Measurements from ENCODE around the gene TMOD1.
"Not testable (repeated sequence)": the region's sequence is repeated elsewhere in the genome, so short reads cannot be mapped to it uniquely, and the experiment has no call there.

The TMOD1 gene

DNA sequence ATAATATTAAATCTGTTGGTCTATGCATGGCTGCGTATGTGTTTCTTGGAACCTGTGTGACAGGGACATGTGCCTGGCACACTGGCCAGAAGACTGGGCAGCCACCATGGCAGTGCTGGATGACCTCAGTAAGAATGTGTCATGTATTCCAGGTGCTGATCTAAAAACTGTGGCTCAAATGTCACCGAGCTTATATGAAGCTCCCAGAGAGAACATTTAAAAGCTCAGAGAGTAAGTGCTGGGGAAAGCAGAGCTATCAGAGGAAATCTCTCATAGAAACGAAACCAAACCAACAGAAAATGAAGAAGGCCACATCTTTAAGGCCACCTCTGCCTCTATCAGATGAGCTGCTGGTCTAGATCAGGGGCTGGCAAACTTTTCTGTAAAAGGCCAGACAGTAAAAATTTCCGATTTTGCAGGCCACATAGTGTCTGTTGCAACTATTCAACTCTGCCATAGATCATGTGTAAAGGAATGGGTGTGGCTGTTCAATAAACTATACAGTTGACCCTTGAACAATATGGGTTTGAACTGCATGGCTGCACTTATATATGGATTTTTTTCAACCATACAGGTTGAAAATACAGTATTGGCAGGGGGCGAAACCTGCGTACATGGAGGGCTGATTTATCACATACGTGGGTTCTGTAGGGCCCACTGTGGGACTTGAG is 99.9 kb downstream of the TMOD1 start:
- no peak for DNase-seq

DNA sequence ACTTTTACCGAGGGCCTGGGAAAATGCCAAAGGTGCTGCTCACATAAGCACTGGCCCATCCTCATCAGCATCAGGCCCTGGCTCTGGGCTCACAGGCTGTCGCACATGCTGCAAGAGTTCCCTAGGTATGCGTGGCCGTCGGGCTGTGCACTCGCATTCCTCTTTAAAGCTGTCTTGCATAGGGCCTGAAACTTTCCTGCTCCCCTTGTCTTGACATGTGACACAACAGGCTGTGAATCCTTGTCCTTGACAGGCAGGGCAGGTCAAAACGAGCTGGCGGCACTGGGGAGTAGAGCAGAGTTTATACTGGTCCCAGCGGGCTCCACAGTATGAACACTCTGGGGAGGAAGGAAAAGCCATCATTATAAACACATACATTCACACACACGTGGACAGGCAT is 101.0 kb downstream of the TMOD1 start:
- DNase-seq = no peak

DNA sequence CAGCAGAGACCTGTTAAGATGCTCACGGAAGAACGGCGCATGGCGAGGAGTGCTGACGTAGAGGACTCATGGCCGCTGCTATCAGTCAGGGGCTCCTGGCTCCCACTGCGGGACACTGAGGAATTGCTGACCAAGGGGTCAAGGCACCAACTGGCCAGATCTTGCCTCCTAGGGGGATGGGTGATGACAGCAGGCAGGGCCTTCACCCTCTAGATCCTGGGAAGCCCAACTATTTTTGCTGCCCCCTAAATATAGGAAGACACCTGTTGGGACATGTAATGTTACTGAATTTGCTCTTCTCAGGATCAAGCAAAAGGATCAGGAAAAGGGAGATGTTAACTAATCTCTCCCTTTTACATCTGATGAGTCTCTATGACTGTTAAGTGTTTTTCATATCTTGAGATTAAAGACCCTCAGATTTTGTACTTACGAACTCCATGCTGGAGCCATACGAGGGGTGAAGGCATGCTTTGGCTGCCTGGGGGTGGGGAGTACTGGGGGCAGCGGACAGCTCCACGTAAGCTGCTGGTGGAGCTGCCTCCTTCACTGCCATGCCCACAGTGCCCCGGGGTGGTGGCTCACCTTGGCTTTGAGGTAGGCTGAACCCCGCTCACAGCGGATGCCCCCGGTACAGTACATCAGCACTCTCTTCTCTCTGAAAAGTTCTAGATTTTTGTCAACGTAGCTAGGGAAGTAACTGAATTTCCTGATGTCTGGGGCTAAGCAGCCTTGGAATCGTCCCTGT is 103.6 kb downstream of the TMOD1 start:
- DNase-seq = no peak

DNA sequence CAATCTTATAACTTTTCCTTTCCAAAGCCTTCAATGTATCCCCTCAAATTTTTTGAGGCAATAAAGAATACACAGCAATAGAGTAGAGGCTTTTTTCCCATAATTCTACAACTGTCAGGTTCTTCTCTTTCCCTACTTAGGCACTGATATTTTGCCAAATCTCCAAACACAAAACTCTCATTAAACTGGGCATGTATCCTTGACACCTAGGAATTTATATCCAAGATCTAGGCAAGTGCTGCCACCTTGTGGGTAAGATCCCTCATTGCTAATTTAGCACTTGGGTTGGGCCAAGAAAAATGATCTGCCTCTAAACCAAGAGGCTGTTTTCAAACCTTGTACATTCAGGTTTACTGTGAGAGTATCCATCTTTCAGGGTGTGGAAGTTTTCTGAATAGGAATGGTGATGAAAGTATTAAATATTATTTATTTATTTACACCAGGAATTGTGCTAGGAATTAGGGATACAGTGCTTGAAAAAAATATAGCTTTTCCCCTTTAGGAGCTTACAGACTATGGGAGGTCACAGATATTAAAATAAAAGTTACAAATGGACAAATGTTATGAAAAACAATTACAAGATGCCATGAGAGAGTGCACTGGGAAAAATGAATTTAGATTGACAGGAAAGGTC is 114.1 kb downstream of the TMOD1 start:
- DNase-seq = peak in 4 of 5 donors; percentile 30 to 56 (median 48)

DNA sequence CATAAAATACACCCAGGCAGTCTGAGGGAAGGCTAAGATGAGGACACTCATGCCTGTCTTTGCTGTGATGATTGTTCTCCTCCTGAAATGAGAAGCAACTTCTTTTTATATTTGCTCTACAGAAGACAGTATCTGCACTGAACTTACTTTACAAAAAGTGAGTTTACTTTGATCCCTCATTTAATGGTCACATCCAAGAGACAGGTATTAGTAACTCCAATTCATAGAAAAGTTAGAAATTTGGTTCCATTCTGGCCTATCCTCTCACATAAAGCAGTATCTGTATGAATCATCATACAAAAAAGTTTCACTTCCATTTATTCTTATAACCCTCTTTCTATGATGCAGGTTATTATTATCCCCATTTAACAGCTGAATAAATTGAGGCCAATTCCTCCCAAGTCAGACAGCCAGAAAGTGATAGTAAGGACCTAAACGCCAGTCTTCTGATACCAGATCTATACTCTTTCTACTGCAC is 116.5 kb downstream of the TMOD1 start:
- peak in 1 of 5 donors; percentile 35 for DNase-seq

DNA sequence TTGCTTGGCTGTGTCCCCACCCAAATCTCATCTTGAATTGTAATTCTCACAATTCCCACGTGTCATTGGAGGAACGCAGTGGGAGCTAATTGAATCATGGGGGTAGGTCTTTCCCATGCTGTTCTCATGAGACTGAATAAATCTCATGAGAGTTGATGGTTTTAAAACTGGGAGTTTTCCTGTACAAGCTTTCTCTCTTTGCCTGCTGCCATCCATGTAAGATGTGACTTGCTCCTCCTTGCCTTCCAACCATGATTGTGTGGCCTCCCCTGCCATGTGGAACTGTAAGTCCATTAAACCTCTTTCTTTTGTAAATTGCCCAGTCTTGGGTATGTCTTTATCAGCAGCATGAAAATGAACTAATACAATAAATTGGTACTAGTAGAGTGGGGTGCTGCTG is 118.6 kb downstream of the TMOD1 start:
- DNase-seq = not testable (repeated sequence)

DNA sequence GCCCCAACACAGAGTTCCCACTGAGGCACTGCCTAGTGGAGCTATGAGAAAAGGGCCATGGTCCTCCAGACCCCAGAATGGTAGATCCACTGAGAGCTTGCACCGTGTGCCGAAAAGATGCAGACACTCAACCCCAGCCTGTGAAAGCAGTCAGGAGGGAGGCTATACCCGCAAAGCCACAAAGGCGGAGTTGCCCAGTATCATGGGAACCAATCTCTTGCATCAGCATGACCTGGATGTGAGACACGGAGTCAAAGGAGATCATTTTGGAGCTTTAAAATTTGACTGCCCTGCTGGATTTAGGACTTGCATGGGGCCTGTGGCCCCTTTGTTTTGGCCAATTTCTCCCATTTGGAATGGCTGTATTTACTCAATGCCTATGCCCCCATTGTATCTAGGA is 121.0 kb downstream of the TMOD1 start:
- not testable (repeated sequence) for DNase-seq

DNA sequence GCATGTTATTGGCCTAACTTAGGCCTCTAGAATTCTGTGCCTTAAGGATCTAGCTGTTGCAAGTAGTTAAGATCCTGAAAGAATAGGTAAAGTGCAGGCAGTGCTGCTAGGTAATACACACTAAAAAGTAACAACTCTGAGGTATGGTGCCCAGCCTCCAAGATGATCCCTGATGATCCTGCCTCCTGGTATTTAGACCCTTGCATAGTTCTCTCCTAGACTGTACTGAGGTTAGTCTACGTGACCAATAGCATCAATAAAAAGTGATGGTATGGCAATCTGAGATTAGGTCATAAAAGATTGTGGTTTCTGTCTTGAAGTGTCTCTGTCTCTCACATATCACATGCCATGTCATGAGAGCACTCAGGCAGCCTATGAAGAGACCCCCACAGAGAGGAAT is 122.5 kb downstream of the TMOD1 start:
- no peak for DNase-seq

DNA sequence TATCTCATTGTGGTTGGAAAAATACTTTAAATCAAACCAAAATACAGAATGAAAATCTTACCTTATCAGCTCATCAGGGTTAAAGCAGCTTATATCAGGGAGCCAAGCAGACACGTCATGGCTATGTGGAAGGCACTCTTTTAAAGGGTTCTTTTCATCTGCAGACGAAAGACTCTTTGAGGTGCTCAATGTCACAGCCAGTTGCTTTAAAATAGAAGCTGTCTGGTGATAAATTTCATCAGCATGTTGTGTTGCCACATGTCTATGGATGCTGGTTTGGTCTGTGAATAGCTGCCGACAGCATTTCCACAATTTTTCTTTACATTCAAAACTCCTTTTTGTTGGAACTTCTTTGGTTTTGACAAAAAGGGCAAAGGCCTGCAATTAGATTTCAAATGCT is 124.2 kb downstream of the TMOD1 start:
- DNase-seq = no peak

DNA sequence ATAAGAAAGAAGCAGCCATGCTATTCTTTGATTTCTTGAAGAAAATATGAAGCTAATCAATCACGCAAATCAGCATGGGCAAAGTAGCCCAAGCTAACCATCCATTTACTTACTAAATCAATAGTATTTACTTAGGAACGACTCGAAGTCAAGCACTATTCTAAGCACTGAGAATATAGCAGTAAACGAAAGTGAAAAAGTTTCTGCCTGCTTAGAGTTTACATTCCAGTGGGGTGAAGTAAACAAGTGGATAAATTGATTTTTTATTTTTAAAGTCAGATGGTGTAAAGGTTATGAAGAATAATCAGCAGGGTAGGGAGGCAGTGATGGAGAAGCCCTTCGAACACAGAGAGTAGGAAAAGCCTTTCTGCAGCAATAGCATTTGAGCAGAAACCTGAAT is 126.2 kb downstream of the TMOD1 start:
- DNase-seq = no peak

DNA sequence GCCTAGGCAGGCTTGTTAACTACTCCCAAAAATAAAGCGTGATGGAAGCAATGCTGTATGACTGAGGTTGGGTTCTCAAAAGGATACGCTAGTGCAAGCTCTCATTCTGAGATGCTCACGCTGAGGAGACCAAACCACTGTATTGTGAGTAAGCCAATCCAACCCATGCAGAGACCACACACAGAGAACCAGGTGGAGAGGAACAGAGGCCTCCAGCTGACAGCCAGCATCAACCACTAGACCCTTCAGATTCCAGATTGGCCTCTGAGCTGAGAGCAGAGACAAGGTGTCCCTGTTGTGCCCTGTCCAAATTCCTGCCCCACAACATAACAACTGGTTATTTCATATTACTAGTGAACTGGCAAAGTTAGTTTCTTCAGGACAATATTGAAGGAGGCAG is 127.2 kb downstream of the TMOD1 start:
- no peak for DNase-seq

DNA sequence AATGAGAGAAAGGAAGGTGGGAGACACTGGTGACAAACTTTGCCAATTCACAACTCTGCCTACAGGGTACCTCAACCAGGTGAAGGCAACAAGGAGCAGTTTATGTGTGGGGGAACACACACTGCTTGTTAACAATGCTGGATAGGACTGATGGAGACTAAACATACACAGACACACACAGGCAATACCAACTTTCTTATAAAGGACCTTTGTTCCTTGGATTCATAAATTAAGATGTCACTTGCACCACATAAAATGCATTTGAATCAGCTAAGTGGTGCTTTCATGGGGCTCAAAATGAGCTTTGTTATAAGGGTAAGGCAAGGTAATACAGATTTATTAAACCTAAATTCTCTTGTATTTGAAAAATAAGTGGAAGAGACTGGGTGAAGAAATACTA is 127.7 kb downstream of the TMOD1 start:
- DNase-seq = no peak

DNA sequence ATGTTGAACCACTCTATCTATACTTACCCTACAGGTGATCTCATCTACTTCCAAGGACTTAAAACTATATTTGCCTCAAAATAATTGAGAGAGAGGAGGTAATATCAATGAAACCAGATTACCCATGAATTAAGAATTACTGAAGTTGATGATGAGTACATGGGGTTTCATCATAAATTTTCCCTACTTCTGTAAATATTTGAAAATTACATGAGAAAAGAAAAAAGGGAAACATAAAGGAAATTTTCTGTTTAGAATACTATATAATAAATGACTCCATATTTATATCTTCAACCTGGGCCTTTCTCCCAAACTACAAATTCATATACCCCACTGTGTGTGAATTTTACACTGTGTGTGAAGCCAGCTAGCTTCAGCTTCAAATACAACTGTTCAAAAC is 129.1 kb downstream of the TMOD1 start:
- DNase-seq = no peak

DNA sequence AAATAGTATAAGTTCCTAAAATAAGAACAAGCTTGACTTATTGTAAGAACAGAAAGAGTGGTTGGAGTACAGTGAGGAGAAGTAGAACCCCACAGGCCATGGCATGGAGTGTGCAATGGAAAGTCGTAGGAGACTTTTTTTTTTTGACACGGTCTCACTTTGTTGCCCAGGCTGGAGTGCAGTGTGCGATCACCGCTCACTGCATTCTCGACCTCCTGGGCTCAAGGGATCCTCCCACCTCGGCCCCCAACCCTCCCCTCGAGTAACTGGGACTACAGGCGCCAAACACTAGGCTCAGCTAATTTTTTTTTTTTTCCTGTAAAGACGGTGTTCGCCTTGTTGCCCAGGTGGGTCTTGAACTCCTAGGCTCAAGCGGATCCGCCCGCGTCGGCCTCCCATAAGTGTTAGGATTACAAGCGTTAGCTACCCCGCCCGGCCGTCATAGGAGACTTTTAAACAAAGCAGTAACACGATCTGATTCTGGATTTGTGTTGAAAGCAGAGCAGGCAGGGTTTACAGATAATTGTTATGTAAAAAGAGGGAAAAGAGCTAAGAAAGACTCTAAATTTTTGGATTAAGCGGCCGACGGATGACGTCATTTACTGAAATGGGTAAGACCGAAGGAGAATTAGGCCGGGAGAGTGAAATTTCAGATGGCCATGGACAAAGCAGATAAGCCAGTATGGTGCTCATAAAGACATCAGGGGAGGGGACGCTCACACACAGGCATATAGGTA is 130.9 kb downstream of the TMOD1 start:
- DNase-seq = peak in 1 of 5 donors; percentile 3

DNA sequence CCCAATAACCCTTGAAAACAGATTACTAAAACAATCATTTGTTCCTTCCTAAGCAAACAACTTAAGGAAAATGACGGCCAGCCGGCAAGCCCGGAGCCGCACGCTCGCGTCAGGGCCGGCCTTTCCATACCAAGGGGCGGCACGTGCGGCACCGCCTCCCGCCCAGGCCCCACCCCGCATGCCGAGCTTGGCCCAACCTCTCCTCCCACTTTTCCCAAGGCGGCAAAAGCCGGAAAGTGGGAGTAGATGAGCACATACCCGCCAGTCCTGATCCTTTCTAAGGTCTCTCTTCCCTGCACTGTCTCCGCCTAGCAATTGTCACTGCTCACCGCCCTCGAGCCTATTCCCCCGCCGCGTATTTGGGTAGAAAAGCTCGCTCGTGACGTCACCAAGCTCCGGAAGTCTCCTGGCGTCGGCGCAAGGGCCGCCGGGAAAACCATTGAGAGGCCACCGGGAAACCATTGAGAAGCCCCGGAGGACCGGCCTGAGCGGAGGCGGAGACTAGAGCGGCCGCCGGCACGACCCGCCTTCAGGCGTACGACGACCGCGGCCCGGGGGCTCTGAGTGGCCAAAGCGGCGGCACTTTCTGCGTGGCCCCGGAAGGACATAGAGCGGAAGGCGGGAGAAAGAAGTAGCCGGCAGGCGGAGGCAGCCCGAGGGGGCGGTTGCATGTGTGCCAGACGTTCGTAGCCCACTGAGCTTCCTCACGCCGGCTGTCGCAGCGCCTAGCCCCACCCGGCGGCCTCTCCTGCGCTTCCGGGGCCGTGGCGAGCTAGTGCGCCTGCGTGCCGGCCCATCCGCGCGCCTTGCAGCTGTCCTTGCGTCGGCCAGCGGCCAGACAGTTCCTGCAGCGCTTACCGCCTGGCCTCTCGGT is 131.8 kb downstream of the TMOD1 start, which contains the start of the genes NCBP1 and TSTD2:
Gene NCBP1, plus strand, starts transcription at position 837 of the 874 bp plus-strand sequence. CDS start 61 bp downstream, outside the sequence.
Gene TSTD2, minus strand, starts transcription at position 384 of the 874 bp plus-strand sequence. CDS start 5,806 bp downstream, outside the sequence.
- DNase-seq = peak; percentile 82 to 99 (median 92)

DNA sequence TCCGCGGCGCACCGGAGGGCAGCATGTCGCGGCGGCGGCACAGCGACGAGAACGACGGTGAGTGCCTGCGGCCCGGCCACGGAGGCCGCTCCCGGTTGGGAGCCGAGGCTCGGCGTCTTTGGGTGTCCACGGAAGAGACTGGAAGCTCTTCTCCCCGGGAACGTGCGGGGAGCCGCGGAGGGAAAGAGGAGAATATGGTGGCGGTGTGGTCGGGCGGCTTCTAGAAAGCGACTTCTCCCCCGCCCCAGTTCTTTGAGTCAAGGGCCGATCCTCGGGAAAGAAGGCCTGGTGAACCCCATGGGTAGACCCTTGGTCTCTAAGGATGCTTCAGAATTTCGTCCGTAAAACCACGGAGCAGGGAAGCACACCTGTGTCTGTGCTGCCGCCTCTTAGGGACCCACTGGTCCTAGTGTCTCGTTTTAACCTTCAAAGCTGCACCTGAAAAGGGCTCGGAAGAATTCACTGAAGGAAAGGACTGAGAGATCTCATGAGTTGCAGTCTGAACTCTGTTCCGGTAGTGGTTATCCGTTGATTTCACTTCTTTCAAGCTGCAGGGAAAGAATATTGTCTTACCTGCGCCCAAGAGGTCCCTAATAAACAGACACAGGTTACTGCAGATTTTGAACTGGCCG is 132.5 kb downstream of the TMOD1 start:
- no peak for DNase-seq

DNA sequence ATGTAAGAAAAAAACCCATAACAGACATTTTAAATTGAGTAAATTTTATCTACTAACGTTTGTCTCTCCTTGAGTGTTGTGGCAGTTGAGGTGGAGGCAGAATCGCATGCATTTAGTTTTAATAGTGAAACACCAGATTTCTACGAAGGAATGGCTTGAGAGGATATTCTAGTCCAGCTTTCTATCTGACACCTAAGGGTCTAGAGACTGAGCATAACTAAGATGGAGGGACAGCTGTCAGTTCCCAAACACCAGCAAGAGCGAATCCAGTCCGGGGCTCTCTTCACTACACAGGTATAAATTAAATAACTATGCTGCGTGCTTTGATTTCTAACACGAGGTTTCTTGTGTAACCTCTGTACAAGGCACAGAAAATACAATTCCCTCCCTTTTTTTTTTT is 133.6 kb downstream of the TMOD1 start:
- DNase-seq = no peak

DNA sequence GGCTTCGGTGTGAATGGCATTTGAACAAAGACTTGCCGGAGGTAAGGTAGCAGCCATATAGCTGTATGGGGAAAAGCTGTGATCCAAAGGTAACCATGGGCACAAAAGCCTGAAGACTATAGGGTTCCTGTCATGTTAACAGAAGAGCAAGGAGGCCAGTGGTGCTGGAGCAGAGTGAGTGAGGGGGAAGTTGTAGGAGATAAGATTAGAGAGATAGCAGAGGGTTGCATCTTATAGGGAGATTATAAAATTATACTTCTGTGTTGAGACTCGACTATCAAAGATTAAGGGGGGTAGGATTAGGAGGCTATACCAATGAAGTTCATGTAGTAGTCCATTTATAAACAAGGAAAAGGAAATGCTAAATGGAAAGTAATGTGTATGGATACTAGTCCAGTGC is 135.4 kb downstream of the TMOD1 start:
- DNase-seq = no peak

DNA sequence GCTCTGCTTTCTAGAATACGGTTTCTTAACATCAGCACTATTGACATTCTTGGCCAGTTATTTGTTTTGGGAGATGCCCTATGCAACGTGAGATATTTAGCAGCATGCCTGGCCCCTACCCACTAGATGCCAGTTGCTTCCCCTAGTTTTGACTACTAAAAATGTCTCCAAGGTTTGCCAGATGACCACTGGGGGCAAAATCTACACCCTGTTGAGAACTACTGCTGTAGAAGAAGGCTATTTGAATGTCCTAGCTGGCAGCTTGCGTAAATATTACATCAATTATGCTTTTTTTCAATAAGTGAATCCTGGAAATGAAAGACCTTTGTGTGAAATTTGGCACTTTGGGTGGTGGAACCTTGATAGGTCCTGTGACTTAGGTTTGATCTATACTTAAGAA is 137.2 kb downstream of the TMOD1 start:
- DNase-seq = peak in 1 of 5 donors; percentile 2

DNA sequence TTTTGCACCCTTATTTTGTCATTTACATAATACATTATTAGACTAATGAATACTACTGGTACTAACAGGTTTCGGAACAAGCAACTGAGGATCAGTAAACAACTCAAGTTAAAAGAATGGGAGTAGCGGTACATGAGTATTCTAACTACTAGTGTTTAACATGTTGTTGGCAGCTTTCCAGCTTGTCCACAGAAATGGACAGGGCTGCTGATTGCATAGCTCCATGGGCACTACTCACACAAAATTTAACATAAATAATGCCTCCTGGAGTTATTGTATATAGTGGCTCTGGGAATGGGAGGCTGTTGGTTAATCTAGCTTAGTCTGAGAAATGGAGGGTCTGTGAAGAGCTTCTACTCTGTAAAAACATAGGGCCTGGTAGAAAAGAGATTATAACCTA is 138.9 kb downstream of the TMOD1 start:
- no peak for DNase-seq

DNA sequence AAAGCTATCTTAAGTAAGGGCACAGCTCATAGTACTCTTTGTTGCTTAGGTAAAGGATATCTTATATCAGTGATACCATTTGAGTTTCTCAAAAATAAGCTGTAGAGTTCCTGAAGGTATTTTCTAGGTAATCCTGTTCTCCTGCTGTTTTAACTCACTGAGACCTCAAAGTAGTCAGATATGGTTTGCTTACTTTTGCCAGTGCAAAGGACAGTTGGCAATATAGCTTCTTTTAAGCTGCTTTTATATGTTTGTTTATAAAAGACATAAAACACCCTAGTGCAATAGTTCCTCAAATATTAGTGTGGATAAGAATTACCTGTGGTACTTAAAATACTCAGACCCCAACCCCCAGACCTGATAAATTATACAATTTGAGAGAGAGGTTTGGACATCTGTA is 144.3 kb downstream of the TMOD1 start:
- DNase-seq = no peak

Data from T-helper 1 cell (primary cell).